ENCODE results near the gene GPC5.

DNA sequence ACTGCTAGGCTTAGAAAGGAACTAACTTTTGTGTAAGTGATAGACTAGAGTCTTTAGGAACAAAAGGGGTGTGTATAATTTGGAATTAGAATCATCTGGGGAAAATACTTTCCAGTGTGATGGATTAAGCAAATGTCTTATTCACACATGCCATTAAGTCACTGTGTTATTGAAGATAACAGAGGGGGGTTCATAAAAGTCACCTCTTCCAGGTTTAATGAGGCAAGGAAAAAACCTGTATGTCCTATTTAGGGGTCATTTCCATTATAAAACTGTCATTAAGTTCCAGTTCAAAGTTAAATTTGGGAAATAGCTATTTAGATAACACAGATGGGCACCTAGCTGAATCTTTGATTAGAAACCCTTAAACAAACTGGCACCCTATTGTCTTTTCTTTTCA lies 1323.2 kb downstream of the GPC5 start:
- TF ChIP-seq TAF1 (IDR thresholded peaks at IDR 0.05; ENCODE audit: borderline replicate concordance, insufficient read depth, low read length): no peak
- no peak for TF ChIP-seq POLR2AphosphoS5 (IDR thresholded peaks at IDR 0.05; ENCODE audit: low read depth, low read length)
- TF ChIP-seq, protein P1, sequence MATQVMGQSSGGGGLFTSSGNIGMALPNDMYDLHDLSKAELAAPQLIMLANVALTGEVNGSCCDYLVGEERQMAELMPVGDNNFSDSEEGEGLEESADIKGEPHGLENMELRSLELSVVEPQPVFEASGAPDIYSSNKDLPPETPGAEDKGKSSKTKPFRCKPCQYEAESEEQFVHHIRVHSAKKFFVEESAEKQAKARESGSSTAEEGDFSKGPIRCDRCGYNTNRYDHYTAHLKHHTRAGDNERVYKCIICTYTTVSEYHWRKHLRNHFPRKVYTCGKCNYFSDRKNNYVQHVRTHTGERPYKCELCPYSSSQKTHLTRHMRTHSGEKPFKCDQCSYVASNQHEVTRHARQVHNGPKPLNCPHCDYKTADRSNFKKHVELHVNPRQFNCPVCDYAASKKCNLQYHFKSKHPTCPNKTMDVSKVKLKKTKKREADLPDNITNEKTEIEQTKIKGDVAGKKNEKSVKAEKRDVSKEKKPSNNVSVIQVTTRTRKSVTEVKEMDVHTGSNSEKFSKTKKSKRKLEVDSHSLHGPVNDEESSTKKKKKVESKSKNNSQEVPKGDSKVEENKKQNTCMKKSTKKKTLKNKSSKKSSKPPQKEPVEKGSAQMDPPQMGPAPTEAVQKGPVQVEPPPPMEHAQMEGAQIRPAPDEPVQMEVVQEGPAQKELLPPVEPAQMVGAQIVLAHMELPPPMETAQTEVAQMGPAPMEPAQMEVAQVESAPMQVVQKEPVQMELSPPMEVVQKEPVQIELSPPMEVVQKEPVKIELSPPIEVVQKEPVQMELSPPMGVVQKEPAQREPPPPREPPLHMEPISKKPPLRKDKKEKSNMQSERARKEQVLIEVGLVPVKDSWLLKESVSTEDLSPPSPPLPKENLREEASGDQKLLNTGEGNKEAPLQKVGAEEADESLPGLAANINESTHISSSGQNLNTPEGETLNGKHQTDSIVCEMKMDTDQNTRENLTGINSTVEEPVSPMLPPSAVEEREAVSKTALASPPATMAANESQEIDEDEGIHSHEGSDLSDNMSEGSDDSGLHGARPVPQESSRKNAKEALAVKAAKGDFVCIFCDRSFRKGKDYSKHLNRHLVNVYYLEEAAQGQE (IDR thresholded peaks at IDR 0.05; ENCODE audit: insufficient read depth in 1 of 2, low read depth in 2 of 2, low read length in 2 of 2): no peak

All from PFSK-1 (cell line).